ENCODE measurements around the gene MRPL48.
A peak's percentile ranks its signal among the peaks of the same experiment; 100 is the strongest.

MRPL48 gene

DNA sequence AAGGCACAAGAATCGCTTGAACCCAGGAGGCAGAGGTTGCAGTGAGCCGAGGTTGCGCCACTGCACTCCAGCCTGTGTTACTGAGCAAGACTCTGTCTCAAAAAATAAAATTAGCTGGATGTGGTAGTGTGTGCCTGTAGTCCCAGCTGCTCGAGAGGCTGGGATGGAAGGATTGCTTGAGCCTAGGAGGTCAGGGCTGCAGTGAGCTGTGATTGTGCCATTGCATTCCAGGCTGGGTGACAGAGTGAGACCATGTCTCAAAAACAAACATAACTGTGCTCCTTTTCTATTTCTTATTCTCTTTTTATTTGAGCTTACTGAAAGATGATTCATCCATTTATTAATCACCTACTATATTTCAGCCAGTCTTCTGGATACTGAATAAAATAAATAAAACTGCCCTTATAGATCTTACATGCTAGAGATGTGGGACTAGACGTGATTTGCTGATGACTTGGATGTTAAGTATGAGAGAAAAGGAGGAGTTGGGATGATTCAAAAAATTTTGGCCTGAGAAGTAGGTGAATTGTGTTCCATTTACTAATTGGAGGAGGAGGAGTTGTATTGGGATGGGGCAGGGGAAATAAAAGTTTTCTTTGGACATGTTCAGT lies 107.2 kb downstream of the MRPL48 start:
- no peak for DNase-seq

- DNase-seq = no peak
Observed at GRCh38 chr11:73902303-73902702, 114.6 kb downstream of the MRPL48 start.

DNA sequence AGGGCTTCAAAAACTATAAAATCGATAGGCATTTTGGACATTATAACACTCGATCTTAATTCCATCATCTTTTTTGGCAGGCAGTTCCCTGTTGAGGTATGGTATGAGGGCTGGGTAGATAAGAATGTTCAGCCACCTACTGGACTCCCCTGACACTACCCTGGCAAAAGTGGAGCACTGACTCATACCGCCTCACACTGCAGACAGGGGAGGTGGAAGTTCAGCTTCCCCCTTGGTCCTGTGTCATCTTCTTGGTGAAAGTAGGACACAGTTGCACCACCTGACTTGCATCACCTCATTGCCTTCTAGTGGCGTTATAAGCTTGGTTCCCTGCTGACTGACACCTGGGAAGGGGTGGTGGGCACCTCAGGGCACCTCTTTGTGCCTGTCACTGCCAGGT lies 119.5 kb downstream of the MRPL48 start:
- peak in 1 of 2 experiments; percentile 1 for DNase-seq

DNA sequence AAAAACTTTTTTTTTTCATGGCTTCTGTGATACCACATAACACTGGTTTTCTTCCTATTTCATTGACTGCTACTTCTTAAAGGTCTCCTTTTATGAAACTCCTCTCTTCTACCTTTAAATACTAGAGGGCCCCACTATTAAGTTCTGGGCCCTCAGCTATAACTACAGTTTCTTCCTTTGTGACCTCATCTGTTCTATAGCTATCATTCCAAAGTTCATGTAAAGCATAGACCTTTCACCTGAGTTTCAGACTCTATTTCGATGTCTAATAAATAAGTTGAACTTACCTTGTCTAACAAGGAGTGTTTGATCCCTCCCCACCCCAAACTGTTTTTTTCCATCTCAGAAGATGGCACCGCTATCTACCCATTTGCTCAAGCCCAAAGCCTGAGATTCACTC lies 124.4 kb downstream of the MRPL48 start:
- no peak for DNase-seq

GRCh38 chr11:73913472-73913871 lies 125.8 kb downstream of the MRPL48 start:
- no peak for DNase-seq

DNA sequence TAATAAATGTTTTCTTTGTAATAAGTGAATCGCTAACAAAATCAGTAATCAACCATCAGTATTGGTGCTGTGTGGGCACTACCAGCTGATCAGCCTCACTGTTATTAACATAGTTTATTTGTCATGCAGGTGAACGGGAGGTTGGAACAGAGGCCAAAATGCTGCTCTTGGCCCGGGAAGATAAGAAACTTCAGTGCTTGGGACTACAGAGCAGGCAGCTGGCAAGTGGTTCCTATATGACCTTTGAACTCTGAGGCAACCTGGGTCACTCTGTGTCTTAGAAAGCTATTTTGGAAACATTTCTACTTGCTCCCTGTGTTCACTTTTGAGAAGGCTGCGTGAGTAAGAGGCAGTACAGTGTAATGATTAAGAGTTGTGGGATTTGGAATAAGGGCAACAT lies 126.6 kb downstream of the MRPL48 start:
- DNase-seq = no peak

All from stimulated activated CD4-positive, alpha-beta T cell treated with anti-CD3 and anti-CD28 coated beads, Interleukin-4, amount 100 ng/mL, for 4 hours (primary cell).